ENCODE measurements around the gene SPPL2A.
"Not testable (repeated sequence)": the region's sequence is repeated elsewhere in the genome, so short reads cannot be mapped to it uniquely, and the experiment has no call there.

DNA sequence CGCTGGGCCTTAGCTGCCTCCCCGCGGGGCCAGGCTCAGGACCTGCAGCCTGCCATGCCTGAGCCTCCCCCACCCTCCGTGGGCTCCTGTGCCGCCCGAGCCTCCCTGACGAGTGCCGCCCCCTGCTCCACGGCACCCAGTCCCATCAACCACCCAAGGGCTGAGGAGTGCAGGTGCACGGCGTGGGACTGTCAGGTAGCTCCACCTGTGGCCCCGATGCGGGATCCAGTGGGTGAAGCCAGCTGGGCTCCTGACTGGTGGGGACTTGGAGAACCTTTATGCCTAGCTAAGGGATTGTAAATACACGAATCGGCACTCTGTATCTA lies 46.6 kb upstream of the SPPL2A start:
- TF ChIP-seq CREM (CRISPR knock-in tag; IDR thresholded peaks at IDR 0.05), result not testable (repeated sequence)
- TF ChIP-seq, protein P1, sequence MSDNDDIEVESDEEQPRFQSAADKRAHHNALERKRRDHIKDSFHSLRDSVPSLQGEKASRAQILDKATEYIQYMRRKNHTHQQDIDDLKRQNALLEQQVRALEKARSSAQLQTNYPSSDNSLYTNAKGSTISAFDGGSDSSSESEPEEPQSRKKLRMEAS (CRISPR knock-in tag; IDR thresholded peaks at IDR 0.05), result not testable (repeated sequence)

All from WTC11 (cell line).